ENCODE data around the gene ZNF777. TPM values are rescaled to one million over a fixed set of nuclear protein-coding genes. Genes with fewer than 3 reads are reported as not detected.

The ZNF777 gene
- total RNA-seq, 1 experiment from 2014 or later: 15.6 TPM

GRCh38 chr7:149457766-149458165, 3.1 kb downstream of the ZNF777 start:
- H2AK5ac ChIP-seq (ENCODE audit: insufficient read length, low read length): no peak overlapping the region
- no peaks in the 10 kb centered on the region for H3K4me1 ChIP-seq (ENCODE audit: insufficient read depth, low read length)
- H3K9ac ChIP-seq (ENCODE audit: extremely low read depth, insufficient read length, low read length): no peak overlapping the region
- H3T11ph ChIP-seq (ENCODE audit: low read length): no peak overlapping the region
- H3K79me1 ChIP-seq (ENCODE audit: insufficient read depth, low read depth, low read length, poor library complexity, severe bottlenecking): peaks cover 4% of the 10 kb centered on the region
- no peak for TF ChIP-seq CTCF (conservative IDR thresholded peaks at IDR 0.05)
- no peak overlapping the region for H3K4me3 Mint-ChIP-seq
- no peak overlapping the region for H2AFZ ChIP-seq (ENCODE audit: low read length)
- H3K27ac Mint-ChIP-seq: no peak overlapping the region
- H3K4me1 Mint-ChIP-seq: peaks cover 13 to 15% of the 10 kb centered on the region in 2 experiments
- H3K23ac ChIP-seq (ENCODE audit: insufficient read length, low read depth, low read length): no peak overlapping the region
- H3K9me3 ChIP-seq (ENCODE audit: control insufficient read depth, low read depth, low read length): no peaks in the 10 kb centered on the region
- DNase-seq: no peak
- H3K27me3 ChIP-seq (ENCODE audit: insufficient read depth, low read length): no peaks in the 10 kb centered on the region; the same call in 1 of the 2 replicates
- H3K18ac ChIP-seq (ENCODE audit: insufficient read length, low read depth, low read length): no peak overlapping the region
- no peak overlapping the region for H2BK15ac ChIP-seq (ENCODE audit: low read depth, low read length)
- H2BK20ac ChIP-seq (ENCODE audit: low read depth, low read length, poor library complexity, severe bottlenecking): no peak overlapping the region
- no peak overlapping the region for H4K5ac ChIP-seq (ENCODE audit: insufficient read length, low read depth, low read length)
- no peak overlapping the region for H4K91ac ChIP-seq (ENCODE audit: insufficient read length, low read depth, low read length)
- no peaks in the 10 kb centered on the region for H3K79me2 ChIP-seq (ENCODE audit: insufficient read depth, low read length)
- no peak overlapping the region for H3K4ac ChIP-seq (ENCODE audit: low read depth, low read length)
- no peak overlapping the region for H3K4me2 ChIP-seq (ENCODE audit: insufficient read depth, insufficient read length, low read length)
- peaks cover 5 to 35% (median 28%) of the 10 kb centered on the region in 3 experiments; a peak in 6 of 7 replicates for H3K36me3 Mint-ChIP-seq (ENCODE audit: insufficient read depth in 1 of 3, low read depth in 3 of 3)
- H4K20me1 ChIP-seq (ENCODE audit: control insufficient read depth, insufficient read depth, insufficient read length): no peaks in the 10 kb centered on the region
- H2BK12ac ChIP-seq (ENCODE audit: insufficient read length, low read depth, low read length): no peak overlapping the region
- no peak overlapping the region for H3K56ac ChIP-seq (ENCODE audit: insufficient read length, low read depth, low read length)
- H3K27me3 Mint-ChIP-seq (ENCODE audit: low read depth): peaks cover 47% of the 10 kb centered on the region
- no CpG with 5 or more reads among the region's 1 CpG for WGBS (ENCODE audit: extremely low coverage, insufficient read length, low lambda C conversion rate)
- no peak overlapping the region for H4K8ac ChIP-seq (replicated peaks; ENCODE audit: insufficient read length, low read depth, low read length)
- H2BK120ac ChIP-seq (ENCODE audit: low read depth, low read length, poor library complexity, severe bottlenecking): no peak overlapping the region
- H2BK5ac ChIP-seq (ENCODE audit: insufficient read length, low read length): no peak overlapping the region
- H3K9me3 Mint-ChIP-seq: no peaks in the 10 kb centered on the region
- no peak overlapping the region for H3K14ac ChIP-seq (ENCODE audit: insufficient read depth, low read length)
- peaks cover 8% of the 10 kb centered on the region for H3K23me2 ChIP-seq (ENCODE audit: insufficient read length, low read depth, low read length, poor library complexity, severe bottlenecking)
- no peak overlapping the region for H3K27ac ChIP-seq (ENCODE audit: insufficient read length, low read depth, low read length)

Measured in H9 (cell line).